ENCODE measurements around the gene POLN. TPM values are rescaled to one million over a fixed set of nuclear protein-coding genes. Genes with fewer than 3 reads are reported as not detected.

POLN gene
- total RNA-seq, 2 experiments from 2014 or later: 0.91 to 1.3 TPM

DNA sequence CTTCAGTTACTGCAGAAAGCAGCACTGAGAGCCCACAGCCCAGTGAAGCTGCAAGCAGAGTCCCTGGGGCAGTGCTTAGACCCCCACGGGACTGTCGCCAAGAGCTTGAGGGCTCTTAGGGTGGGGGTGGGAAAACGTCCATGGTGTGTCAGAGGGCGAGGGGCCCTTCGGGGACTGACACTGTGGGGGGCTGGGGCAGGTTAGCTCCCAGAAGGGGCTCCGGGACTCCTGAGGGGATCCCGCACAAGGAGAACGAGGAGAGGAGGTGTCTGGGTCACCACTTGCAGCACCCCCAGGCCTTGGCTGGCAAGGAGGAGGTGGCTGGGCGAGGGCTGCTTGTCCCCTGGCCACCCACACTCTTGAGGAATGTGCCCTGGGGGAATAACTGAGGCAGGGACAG lies 162.0 kb downstream of the POLN start:
- H3K4me3 Mint-ChIP-seq: no peak overlapping the region
- no peak overlapping the region for H3K27ac Mint-ChIP-seq
- intact Hi-C loops (cut with micrococcal nuclease): no loop called here
- H3K36me3 Mint-ChIP-seq (ENCODE audit: low read depth): no peaks in the 10 kb centered on the region
- H3K9me3 Mint-ChIP-seq: no peaks in the 10 kb centered on the region
- H3K4me1 Mint-ChIP-seq (ENCODE audit: low read depth): no peaks in the 10 kb centered on the region
- no peaks in the 10 kb centered on the region for H3K27me3 Mint-ChIP-seq (ENCODE audit: low read depth)
- CTCF ChIA-PET: no interaction called here
- DNase-seq: peak; percentile 1

- no peaks in the 10 kb centered on the region for H3K36me3 Mint-ChIP-seq (ENCODE audit: low read depth)
- H3K9me3 Mint-ChIP-seq: no peaks in the 10 kb centered on the region
- no peak overlapping the region for H3K4me3 Mint-ChIP-seq
- CTCF ChIA-PET: interaction anchor here (0.7 kb wide), 1 partner anchor 19 kb away, joined by 3 read pairs; no protein-coding TSS in a partner anchor
- H3K27me3 Mint-ChIP-seq (ENCODE audit: low read depth): no peaks in the 10 kb centered on the region
- DNase-seq: no peak
- intact Hi-C loops (cut with micrococcal nuclease): no loop called here
- no peak overlapping the region for H3K27ac Mint-ChIP-seq
- H3K4me1 Mint-ChIP-seq (ENCODE audit: low read depth): no peaks in the 10 kb centered on the region
Measured at GRCh38 chr4:2079006-2079405, 162.9 kb downstream of the POLN start.

DNA sequence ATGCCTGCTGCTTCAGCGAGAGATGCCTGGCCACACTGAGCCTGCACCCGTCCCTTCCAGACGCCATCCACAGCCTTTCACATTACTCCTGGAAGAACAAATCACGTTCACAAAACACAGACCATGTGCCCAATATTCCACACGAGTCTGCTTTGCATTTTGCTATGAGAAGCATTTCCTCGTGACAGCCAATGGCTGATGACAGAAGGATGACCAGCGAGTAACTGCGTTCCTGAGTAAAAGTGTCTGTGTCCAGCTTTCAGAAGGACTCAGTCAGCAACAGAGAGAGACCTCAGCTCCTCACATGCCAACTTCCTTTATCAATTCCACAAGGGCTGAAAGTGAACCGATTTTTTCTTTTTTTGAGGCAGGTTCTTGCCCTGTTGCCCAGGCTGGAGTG lies 163.3 kb downstream of the POLN start:
- H3K4me3 Mint-ChIP-seq: no peak overlapping the region
- DNase-seq: no peak
- H3K27me3 Mint-ChIP-seq (ENCODE audit: low read depth): no peaks in the 10 kb centered on the region
- no peak overlapping the region for H3K27ac Mint-ChIP-seq
- H3K4me1 Mint-ChIP-seq (ENCODE audit: low read depth): no peaks in the 10 kb centered on the region
- CTCF ChIA-PET: interaction anchor here (0.7 kb wide), 1 partner anchor 20 kb away, joined by 3 read pairs; no protein-coding TSS in a partner anchor
- intact Hi-C loops (cut with micrococcal nuclease): no loop called here
- no peaks in the 10 kb centered on the region for H3K9me3 Mint-ChIP-seq
- H3K36me3 Mint-ChIP-seq (ENCODE audit: low read depth): no peaks in the 10 kb centered on the region

GRCh38 chr4:2077537-2078460 lies 164.1 kb downstream of the POLN start:
- H3K27me3 Mint-ChIP-seq (ENCODE audit: low read depth): no peaks in the 10 kb centered on the region
- H3K27ac Mint-ChIP-seq: no peak overlapping the region
- intact Hi-C loops (cut with micrococcal nuclease): no loop called here

DNA sequence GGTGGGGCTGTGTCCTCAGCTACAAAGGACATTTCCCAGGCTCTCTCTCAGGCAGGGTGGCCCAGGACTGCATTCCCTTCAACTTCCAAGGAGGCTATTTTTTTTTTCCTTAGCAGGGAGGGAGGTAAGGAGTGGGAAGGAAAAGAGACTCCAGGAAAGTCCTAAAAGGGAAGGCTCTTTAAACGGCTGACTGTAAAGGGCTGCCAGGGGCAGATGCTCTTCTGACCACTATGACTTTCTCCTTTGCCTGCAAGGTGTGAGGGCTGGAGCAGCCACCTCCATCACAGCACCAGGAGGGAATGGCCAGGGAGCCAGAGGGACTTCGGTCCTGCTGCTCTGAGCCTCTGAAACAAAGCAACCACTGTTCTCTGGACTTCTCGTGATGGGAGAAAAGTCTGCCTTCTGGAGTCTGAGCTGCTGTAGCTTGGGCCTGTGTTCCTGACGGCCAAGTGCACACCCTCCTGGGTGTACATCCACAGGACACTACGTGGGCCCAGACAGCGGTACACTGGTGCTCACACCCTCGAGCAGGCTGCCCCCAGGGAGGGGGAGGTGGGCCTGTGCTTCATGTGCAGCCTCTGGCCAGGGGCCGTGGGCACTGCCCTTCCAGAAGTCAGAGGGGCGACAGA lies 164.9 kb downstream of the POLN start:
- Mint-ChIP-seq H3K4me3 (no peak overlapping the region), H3K27me3 (ENCODE audit: low read depth) (no peaks in the 10 kb centered on the region), H3K4me1 (ENCODE audit: low read depth) (no peaks in the 10 kb centered on the region), H3K27ac (no peak overlapping the region), H3K9me3 (no peaks in the 10 kb centered on the region), H3K36me3 (ENCODE audit: low read depth) (no peaks in the 10 kb centered on the region)
- CTCF ChIA-PET: no interaction called here
- DNase-seq: no peak
- intact Hi-C loops (cut with micrococcal nuclease): no loop called here

More at GRCh38 chr4:2077537-2078460, 164.1 kb downstream of the POLN start:
- no peaks in the 10 kb centered on the region for H3K4me1 Mint-ChIP-seq (ENCODE audit: low read depth)
- H3K36me3 Mint-ChIP-seq (ENCODE audit: low read depth): no peaks in the 10 kb centered on the region
- CTCF ChIA-PET: no interaction called here
- DNase-seq: no peak
- no peaks in the 10 kb centered on the region for H3K9me3 Mint-ChIP-seq
- H3K4me3 Mint-ChIP-seq: no peak overlapping the region

- no peak for DNase-seq
- Mint-ChIP-seq H3K27me3 (ENCODE audit: low read depth) (no peaks in the 10 kb centered on the region), H3K9me3 (no peaks in the 10 kb centered on the region), H3K27ac (no peak overlapping the region), H3K4me1 (ENCODE audit: low read depth) (no peaks in the 10 kb centered on the region), H3K4me3 (no peak overlapping the region), H3K36me3 (ENCODE audit: low read depth) (no peaks in the 10 kb centered on the region)
- CTCF ChIA-PET: no interaction called here
- intact Hi-C loops (cut with micrococcal nuclease): no loop called here
Measured at GRCh38 chr4:2075987-2076907, 165.7 kb downstream of the POLN start.

DNA sequence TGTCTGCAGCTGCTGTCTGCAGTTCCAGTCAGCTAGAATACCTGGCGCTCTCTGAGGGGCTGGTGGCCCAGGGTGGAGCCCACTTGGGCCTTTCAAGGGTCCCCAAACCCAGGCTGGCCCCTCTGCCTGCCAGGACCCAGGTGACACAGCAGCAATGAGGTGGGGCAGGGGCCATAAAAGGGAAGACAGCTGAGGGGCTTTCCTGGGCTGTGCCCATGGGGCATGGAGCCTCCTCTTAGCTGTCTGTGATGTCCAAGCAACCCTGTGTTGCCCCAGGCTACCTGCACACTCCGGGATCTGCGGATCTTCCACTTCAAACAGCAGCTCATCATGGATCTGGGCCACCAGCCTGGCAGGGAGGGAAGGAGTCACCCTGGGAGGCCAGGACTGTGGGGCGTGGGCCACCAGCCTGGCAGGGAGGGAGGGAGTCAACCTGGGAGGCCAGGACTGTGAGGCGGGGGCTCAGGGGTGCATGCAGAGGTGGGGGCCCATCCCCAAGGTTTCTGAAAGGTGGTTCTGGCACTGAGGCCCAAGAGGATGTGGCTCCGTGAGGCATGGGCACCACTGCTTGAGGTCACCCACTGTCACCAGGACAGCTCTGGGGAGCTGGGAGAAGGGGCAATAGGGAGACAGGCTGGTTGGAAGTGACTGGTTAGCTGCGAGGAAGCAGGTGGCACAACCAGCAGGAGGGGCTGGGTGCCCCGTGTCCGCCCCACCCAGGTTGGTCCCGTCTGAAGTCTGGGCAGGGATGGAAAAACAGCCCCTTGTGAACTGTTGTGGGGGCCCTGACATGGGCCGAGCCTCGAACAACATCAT lies 166.5 kb downstream of the POLN start:
- H3K27me3 Mint-ChIP-seq (ENCODE audit: low read depth): no peaks in the 10 kb centered on the region
- H3K27ac Mint-ChIP-seq: no peak overlapping the region

DNA sequence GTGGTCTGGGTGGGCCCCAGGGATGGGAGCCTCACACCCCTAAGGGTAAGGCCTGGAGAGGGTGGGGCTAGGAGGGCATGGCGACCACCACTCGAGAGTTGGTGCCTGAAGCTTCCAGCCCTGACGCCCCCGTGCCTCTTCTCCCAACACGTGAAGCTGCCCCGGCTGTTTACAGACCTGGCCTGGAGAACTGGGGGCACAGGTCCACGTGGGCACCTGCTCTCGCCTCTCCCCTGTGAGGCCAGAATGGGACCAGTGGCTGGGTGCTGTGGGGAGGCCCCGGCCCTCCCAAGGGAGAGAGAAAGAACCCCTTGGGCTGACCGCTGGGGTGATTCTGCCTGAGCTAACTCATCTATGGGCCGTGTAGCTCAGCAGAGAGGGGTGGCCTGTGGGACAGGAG lies 167.3 kb downstream of the POLN start:
- Mint-ChIP-seq H3K36me3 (ENCODE audit: low read depth) (no peaks in the 10 kb centered on the region), H3K27me3 (ENCODE audit: low read depth) (no peaks in the 10 kb centered on the region), H3K9me3 (no peaks in the 10 kb centered on the region), H3K4me3 (no peak overlapping the region), H3K4me1 (ENCODE audit: low read depth) (no peaks in the 10 kb centered on the region), H3K27ac (no peak overlapping the region)
- DNase-seq: no peak
- intact Hi-C loops (cut with micrococcal nuclease): no loop called here
- CTCF ChIA-PET: no interaction called here

More for the DNA sequence above, 166.5 kb downstream of the POLN start:
- CTCF ChIA-PET: no interaction called here
- Mint-ChIP-seq H3K36me3 (ENCODE audit: low read depth) (no peaks in the 10 kb centered on the region), H3K4me1 (ENCODE audit: low read depth) (no peaks in the 10 kb centered on the region), H3K4me3 (no peak overlapping the region), H3K9me3 (no peaks in the 10 kb centered on the region)
- DNase-seq: no peak
- intact Hi-C loops (cut with micrococcal nuclease): no loop called here

DNA sequence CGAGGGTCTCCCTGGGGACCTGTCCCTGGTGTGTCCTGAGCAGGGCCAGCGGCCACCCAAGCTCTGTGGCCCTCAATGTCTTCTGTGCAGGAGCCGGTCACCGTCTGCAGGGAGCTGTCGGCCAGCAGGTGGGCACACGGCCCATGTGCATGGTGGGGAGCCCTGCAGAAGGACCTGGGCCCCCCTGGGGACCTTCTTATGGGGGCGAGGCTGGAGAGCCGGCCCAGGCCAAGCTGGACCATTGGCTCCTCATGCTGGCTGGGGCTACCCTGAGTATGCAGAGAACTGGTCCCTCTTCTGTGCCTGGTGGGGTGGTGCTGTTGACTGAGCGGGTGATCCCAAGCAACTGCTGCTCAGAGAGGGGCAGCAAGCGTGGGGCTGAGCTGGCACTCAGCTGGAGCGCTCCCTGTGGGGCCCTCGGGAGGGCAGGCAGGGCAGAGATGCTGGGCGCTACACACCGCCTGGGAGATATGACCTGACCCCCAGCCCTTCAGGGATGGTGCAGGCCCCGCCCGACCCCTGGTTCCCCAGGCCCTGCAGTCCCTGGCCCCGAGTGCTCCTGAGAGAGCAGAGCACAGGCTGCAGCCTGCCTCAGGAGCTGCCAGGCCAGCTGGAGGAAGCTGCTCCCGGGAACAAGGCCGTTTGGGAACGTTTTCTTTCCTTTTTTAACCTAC lies 168.0 kb downstream of the POLN start:
- H3K27ac Mint-ChIP-seq: no peak overlapping the region
- H3K36me3 Mint-ChIP-seq (ENCODE audit: low read depth): no peaks in the 10 kb centered on the region
- no peaks in the 10 kb centered on the region for H3K9me3 Mint-ChIP-seq
- no peak for DNase-seq
- CTCF ChIA-PET: no interaction called here
- H3K27me3 Mint-ChIP-seq (ENCODE audit: low read depth): no peaks in the 10 kb centered on the region
- H3K4me3 Mint-ChIP-seq: no peak overlapping the region
- H3K4me1 Mint-ChIP-seq (ENCODE audit: low read depth): no peaks in the 10 kb centered on the region
- intact Hi-C loops (cut with micrococcal nuclease): no loop called here

DNA sequence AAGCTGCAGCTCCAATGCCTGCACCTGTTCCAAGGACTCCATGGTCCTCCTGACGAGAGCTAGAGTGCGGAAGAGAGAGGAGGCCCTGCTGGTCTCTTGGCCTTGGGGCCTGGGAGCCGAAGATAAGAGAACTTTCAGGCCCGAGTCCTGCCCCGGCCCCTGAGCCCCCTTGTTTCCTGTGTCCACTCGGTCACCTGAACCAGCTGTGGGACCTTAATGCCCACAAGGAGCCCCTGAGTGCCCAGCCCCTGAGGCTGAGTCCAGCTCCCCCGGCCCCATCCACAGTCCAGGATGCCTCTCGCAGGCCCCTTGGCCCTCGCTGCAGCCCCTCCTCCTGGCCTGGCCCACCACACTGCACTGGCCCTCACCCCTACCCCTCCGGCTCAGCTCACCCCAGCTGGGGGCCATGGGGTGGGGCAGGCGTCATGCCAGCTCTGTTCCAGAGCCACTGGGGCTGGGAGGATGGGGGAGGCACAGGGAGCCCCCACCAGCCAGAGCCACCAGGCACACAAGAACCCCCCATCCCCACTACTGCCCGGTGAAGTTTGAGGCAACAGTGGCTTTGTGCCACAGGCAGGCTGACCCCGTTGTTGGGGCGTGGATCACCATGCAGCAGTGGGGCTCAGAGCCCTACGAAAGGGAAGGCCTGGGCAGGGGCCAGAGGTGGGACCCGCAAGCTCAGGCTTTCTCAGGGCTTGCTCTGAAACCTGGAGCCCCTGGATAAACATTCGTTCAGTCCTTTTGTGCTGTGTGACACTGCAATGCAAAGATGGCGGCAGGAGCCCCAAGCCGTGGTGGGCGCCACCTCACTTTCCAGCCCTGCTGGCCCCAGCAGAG lies 168.7 kb downstream of the POLN start:
- CTCF ChIA-PET: no interaction called here
- no peak for DNase-seq
- no peaks in the 10 kb centered on the region for H3K4me1 Mint-ChIP-seq (ENCODE audit: low read depth)
- H3K27me3 Mint-ChIP-seq (ENCODE audit: low read depth): no peaks in the 10 kb centered on the region
- no peaks in the 10 kb centered on the region for H3K36me3 Mint-ChIP-seq (ENCODE audit: low read depth)
- intact Hi-C loops (cut with micrococcal nuclease): no loop called here
- H3K9me3 Mint-ChIP-seq: no peaks in the 10 kb centered on the region
- H3K27ac Mint-ChIP-seq: no peak overlapping the region
- H3K4me3 Mint-ChIP-seq: no peak overlapping the region

Data from activated naive CD4-positive, alpha-beta T cell treated with anti-CD3 and anti-CD28 coated beads for 36 hours (primary cell).